HL-60 (cell line): ENCODE results near the gene PCDHGA1.

ENCODE experiments used
- CTCF ChIP-seq: IDR thresholded peaks from one replicate; pipeline ENCODE4 v1.5.1; 2011; ENCODE audit warnings: low read length, control low read depth, inconsistent platforms; ENCODE audit not compliant: insufficient read depth
- GABPA ChIP-seq: IDR thresholded peaks from 2 replicates; pipeline ENCODE4 v1.6.1; 2012; ENCODE audit warnings: low read depth
- POLR2AphosphoS5 ChIP-seq: IDR thresholded peaks from 2 replicates; pipeline ENCODE4 v1.6.1; 2012; ENCODE audit warnings: low read depth

GRCh38 chr5:141303756-141304155 lies 26.6 kb upstream of the PCDHGA1 start, which contains the start of gene SLC25A2:
- TF ChIP-seq CTCF (no peak), POLR2AphosphoS5 (no peak), GABPA (no peak)
